Activated gamma-delta T cell treated with anti-CD3 and anti-CD28 coated beads, Interleukin-2, amount 50 U/mL, for 16 hours (primary cell): ENCODE data around the gene UCN.

Source experiments
- DNase-seq: peaks from one replicate; pipeline ENCODE4 v3.0.0-alpha.2; 2020; ENCODE audit warnings: low read depth

UCN gene

DNA sequence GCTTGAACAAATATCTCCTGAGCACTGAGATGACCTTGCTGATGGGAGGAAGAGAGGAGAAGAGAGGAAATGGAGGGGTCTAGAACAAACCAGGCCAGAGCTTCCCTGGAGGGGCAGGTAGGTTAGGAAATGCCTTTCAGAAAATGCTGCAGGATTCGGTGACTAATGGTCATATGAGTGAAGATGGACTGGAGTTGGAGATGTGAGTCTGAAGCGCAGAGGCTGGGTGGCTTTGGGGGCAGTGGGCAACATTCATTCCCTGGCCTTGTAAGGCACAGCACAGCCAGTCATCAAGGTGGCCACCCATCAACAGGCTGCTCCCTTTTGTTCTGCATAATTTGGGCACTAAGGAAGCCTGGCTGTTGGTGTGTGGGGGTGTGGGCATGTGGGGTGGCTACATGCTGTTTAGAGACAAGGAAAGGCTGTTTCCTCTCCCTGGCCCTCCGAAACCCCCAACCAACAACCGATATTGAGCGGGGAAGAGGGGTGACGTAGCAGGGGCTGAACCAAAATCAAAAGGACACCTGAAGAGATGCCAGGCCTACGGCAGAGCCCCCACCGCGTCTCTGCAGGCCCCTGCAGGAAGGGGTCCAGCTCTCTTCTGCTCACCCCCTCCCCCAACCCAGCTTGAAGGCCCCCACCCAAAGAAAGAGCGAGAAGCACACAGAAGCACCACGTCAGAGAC, 46.9 kb downstream of the UCN start:
- no peak for DNase-seq

DNA sequence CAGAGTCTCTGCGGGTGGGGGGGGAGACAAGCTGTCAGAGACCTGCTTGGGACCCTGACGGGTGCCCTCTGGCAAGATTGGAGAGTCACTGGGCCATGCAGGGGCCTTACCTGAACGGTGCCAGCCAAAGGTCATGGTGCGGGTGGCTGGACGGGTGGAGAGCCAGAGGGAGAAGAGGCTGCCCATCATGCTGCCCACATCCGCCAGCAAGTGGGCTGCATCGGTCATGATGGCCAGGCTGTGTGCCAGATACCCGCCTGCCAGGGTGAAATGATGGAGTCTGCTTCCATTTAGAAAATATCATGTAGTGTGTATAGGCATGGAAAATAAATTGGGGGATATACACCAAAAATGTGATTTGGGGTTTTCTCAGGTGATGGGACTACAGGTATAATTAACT, 50.2 kb downstream of the UCN start:
- DNase-seq = no peak
